GM19468 (cell line): ENCODE data around the gene MRPL39.
A peak's percentile ranks its signal among the peaks of the same experiment; 100 is the strongest.

Experiments used
- ATAC-seq: cut with Tn5 transposase; IDR thresholded peaks from one replicate; pipeline ENCODE4 v1.9.1; 2021; ENCODE audit warnings: mild to moderate bottlenecking, moderate library complexity, moderate number of reproducible peaks; ENCODE audit not compliant: unreplicated experiment; ENCODE audit errors: extremely low read depth

Gene MRPL39

DNA sequence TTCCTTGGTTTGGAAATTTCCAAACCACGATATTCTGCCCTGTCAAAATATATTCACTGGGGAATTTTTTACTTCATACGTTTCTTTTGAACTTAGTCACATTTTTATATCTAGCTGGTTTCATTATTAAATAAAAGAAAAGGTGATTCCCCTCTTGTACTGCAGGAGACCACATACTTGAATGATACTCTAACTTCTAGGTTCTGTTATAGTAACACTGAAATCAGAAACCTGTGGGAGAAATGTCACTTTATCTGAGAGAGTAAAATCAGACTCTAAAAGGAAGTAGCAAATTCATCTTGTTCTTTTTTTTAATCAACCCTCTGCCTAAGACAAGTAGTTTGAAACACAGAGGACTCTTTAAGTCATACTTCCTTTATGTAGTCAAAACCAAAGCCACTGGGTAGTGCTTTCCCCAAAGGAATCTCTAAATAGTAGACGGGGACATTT, 34.4 kb downstream of the MRPL39 start:
- peak; percentile 16 for ATAC-seq

DNA sequence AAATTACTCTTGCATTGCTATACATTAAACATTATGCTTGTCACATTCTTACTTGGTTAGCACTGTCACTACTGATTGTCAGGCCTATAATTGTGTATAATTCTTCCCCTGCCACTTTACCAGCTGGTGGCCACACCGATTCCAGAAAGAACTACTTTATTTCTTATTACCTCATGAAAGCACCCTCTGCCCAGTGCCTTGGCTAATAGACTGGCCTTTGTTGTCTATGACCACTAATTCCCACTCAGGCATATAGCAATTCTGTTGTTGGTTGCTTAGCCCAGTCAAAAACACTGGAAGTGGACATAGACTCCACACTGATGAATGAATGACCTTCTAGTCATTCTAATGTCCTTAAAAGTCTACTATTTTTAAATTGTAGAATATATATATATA, 35.6 kb downstream of the MRPL39 start:
- no peak for ATAC-seq

DNA sequence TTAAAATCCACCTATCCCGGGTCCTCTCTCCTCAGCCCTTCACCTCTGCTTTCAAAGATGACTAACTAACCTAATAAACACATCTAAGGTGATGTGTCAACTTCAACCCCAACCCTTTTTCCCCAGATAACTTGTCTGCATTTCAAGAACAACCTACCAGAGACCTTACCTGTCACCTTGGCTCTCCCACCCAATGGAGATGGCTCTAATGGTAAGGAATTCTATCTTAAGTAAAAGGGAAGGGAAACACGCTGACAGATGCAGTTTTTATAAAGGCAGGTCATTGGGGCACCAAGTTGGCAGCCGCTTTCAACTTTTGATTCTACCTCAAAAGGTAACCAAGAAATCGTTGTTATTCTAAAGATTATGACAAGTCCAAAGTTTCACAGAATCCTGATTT, 37.6 kb downstream of the MRPL39 start:
- no peak for ATAC-seq

DNA sequence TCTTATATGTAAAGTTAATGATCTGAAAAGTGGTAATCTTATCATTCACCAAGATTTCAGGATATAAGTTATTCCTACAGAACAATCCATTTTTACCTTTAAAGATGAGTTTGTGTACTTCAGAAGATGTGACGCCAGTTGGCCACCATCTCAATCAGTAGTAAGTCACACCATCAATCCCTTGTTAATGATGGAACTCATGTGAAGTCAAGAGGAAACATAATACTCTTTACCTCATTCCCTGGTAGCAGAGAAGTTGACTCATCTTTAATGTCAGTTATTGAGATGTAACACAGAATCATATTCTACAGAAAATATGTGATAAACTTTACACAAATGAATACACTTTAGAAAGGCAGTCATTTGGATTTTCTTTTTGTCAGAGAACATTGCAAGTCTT, 38.2 kb downstream of the MRPL39 start:
- ATAC-seq: no peak

DNA sequence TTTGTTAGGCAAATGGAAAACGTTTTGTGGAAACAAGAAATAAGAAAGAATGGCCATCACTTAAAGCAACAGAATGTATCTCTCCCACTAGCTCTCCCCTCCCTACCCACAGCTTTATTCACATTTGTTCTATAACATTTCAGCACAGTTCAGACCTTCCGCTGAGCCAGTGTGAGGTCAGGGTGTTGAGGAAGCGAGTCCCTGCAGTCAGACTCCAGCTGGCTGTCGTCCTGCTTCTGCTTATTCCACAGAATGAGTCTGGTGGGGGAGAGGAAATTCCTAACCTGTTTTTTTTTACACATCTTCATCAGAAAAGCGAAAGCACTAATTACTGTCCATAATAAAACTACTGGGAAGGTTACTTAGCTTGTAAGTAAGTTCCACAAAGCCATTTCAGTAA, 39.0 kb downstream of the MRPL39 start:
- no peak for ATAC-seq

DNA sequence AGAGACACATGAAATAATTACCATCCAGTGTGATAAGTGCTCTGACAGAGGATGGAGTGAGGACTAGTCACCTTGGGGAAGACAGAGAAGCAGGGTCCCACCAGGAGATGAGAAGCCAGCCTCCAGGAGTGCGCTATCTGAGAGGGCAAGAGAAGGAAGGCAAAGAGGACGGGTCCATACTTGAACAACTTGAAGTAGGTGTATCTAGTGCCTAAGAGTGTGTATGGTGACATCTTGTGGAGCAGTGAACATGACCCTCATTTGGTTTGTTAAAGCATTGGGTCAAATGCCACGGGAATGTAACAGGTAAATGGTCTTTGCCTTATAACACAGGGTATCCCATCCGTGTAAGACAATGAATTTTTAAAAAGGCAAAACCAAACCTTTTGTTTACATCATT, 39.8 kb downstream of the MRPL39 start:
- no peak for ATAC-seq

DNA sequence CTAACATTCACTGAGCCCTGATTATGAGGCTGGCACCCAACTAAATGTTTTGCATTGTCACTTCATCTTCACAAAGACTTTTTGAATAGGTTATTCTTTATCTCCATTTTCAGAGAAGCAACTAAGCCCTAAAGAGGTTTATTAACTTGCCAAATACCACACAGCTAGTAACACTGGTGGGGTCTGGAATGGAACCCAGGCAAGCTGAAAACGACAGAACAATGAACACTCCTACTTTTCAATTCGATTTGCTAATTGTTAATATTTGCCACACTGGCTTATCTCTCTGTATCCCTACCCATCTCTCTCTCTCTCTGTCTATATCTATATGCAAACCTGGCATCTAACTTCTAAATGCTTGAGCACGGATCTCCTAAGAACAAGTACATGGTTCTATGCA, 40.6 kb downstream of the MRPL39 start:
- ATAC-seq: no peak

DNA sequence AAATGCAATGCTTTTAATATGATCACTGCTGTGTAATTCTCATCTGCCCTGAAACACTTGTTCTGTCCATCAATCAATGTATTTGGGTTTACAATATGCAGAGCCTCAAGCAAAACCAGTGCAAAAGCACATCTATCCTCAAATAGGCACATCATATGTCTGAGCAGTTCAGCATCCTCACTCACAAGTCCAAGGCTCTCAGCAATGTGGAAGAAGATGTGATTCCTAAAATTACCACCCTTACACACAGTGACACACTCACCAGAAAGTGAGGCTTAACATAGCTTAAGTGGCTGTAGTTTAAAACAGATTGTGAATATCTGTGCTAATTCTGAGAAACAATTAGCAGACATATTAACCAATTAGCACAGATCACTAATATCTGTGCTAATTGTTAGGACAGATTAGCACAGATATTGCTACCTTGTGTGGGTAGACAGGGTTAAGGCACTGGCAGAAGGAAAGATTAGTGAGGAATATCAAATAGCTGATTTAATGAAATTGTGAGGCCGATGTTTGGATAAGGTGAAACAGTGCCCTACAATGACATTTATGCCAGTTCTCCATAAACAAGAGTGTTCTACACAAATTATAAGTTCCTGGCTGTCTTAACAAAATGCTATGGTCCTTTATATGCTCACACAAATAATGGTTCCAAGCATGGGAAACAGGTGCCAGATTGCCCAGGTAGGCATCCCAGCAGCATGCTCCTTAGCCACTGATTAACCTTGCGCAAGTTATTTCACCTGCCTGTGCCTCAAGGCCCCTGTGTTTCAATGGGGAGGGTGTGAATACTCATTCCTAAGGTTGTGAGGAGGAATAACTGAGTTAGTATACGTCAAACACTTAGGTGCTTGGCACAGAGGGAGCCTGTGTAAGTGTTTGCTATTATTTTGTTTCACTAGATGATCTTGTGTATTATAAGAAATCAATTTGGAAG, 41.7 kb downstream of the MRPL39 start:
- no peak for ATAC-seq

DNA sequence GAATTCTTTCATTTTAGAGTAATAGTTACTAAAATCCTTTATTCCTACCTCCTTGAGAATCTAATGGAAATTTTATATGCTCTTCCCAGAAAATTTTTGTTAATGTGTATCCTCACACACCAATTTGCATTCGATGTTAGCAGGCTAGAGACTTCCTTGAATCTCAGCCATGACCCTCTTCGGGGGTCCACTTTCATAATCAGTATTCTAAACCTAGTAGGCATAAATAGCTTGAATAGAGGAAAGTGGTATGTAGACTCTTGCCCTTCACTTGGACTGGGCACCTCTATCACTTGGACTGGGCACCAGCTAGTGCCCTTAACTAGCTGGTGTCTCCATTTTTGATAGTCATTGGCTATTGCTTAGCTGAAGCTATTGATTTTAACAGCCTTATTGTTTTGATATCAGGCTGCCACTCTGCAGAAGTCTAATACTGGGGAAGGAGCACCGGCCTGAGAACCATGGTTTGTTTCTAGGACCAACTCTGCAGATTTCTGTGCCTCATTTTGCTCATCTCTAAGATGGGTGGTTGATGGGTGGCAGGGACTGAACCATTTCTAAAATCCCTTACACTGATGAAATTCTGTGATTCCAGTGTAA, 42.8 kb downstream of the MRPL39 start:
- no peak for ATAC-seq

DNA sequence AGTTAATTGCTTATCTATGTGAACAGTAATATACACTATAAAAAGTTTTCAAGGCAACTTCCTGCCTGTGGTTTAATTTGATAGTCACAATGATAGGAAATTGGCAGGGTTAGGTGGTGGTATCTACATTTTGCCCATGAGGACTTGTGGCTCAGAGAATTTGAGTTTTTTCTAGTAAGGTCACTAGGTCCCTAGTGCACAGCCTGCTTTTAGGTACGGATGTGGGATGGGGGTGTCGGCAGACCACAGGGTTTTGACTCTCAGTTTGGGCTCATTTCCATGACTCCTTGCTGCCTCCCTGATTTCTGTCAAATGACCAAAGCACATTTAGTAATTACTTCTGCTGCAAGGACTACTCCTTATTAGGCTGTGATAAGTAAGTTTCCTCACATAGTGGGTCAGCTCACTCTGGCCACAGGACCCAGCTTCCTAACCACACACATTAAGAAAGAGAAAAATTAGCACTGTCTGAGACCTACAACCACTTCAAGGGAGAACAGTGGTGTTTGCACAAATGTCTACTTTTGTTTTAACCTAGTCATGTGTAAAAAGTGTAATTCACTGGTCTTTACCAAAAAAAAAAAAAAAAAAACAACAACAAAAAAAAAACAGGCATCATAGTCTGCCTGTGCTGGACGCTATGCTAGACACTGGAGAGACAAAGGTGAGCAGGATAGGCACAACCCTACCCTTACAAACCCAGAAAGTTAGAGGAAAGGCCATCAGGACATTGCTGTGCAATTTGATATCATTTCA, 43.7 kb downstream of the MRPL39 start:
- peak; percentile 13 for ATAC-seq

DNA sequence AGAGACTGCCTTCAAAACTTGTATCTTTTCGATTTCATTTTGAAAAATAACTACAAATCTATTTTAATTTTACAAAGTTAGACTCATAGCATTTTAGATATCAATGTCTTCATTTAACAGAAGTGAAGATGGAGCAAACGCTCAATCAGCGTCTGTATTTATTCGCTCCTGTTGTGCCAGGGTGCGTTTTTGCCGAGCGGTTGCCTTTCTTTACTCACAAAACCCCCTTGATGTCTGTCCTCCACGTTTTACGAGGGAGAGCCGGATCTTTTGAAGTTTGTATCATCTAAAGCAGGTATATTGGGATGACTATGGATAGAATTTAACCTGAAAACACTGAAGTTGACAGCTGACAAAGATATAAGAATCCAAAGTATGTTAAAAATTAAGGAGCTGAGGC, 44.6 kb downstream of the MRPL39 start:
- ATAC-seq: no peak

DNA sequence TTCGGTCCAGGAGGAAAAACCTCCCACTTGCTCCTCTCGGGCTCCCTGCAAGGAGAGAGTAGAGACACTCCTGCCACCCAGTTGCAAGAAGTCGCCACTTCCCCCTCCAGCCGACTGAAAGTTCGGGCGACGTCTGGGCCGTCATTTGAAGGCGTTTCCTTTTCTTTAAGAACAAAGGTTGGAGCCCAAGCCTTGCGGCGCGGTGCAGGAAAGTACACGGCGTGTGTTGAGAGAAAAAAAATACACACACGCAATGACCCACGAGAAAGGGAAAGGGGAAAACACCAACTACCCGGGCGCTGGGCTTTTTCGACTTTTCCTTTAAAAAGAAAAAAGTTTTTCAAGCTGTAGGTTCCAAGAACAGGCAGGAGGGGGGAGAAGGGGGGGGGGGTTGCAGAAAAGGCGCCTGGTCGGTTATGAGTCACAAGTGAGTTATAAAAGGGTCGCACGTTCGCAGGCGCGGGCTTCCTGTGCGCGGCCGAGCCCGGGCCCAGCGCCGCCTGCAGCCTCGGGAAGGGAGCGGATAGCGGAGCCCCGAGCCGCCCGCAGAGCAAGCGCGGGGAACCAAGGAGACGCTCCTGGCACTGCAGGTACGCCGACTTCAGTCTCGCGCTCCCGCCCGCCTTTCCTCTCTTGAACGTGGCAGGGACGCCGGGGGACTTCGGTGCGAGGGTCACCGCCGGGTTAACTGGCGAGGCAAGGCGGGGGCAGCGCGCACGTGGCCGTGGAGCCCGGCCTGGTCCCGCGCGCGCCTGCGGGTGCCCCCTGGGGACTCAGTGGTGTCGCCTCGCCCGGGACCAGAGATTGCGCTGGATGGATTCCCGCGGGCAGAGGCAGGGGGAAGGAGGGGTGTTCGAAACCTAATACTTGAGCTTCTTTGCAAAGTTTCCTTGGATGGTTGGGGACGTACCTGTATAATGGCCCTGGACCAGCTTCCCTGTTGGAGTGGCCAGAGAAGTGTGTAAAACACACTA, 45.3 kb downstream of the MRPL39 start:
- ATAC-seq: peak; percentile 8

DNA sequence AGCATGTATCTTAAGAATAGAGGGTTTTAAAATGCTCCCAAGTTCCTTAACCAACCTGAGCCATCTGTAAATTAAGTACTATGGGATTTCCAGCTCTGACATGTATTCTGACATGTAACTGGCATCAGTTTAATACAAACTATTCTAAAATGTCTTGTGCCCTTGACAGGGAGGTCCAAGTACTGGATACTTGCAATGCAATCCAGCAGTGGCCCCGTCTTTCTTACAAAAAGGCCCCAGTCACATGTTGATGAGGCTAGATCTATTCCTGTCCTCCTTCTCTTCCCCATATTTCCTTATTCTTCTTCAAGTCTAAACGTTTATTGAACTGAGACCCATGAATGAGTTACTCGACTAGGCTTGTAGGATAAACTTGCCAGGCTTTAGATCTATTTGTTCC, 46.4 kb downstream of the MRPL39 start:
- ATAC-seq: no peak

DNA sequence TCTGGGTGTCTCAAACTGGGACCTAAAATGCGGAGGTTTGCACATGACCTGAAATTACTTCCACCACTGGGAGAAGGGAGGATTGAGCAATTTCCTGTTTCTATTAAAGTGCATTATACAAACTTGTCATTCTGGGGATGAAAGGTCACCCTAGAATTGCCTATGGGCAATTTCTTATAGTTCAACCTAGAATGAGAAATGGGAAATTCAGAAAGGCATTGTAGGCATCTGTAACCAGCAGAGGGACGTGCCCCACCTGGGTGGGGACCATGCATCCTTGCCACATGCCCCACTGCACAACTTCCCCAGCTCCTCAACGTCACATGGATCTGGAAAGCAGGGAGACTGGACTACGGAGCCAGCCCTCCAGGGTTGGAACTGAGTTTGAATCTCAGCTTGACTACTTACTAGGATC, 47.0 kb downstream of the MRPL39 start:
- no peak for ATAC-seq

DNA sequence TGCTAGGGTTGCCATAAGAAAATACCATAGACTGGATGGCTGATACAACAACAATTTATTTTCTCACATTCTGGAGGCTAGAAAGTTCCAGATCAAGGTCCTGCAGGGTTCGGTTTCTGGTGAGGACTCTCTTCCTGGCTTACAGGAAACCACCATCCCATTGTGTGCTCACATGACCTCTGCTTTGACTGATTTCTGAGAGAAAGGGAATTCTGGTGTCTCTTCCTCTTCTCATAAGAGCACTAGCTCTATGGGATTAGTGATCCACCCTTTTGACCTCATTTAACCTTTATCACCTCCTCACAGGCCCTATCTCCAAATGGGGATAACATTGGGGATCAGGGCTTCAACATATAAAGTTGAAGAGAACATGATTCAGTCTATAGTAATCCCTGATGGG, 47.5 kb downstream of the MRPL39 start:
- ATAC-seq: no peak

DNA sequence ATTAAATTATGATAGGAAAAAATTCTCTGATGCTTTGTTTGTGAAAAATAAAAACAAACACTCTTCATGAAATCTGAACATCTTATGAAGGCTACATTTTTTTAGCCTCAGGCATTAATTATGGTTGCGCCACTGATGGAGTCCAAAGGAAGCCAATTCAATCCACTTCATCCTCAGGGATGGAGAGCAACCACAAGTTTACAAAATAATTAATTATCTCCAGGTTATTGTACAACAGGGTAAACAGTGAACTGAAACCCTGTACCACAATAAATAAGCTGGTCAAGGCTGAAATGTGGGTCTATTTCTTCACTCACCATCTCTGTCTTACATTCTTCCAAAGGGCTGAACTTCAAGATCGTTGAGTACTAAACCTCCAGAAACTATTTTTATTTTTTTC, 49.2 kb downstream of the MRPL39 start:
- no peak for ATAC-seq

DNA sequence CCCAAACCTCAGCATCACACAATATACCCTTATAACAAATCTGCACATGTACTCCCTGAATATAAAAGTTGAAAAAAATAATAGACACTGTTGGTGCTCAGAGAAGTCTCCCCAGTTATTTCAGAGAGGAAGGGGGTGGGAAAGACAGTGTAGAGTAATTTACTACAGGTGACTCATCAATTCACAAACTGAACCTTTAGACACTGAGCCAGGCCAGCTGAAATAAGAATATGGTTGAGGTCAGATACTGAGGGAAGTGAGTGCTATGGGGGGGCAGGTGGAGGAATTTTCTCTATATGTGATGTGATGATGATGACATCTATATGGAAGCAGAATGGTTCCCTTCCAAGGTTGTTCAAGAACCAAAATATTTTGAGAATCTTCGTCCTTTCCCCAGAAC, 50.1 kb downstream of the MRPL39 start:
- no peak for ATAC-seq

DNA sequence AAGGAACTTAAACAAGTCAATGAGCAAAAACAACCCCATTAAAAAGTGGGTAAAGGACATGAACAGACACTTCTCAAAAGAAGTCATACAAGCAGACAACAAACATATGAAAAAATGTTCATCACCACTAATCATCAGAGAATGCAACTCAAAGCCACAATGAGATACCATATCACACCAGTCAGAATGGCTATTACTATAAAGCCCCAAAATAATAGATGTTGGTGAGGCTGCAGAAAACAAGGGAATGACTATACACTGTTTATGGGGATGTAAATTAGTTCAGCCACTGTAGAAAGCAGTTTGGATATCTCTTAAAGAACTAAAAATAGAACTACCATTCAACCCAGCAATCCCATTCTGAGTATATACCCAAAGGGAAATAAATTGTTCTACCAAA, 51.2 kb downstream of the MRPL39 start:
- no peak for ATAC-seq

DNA sequence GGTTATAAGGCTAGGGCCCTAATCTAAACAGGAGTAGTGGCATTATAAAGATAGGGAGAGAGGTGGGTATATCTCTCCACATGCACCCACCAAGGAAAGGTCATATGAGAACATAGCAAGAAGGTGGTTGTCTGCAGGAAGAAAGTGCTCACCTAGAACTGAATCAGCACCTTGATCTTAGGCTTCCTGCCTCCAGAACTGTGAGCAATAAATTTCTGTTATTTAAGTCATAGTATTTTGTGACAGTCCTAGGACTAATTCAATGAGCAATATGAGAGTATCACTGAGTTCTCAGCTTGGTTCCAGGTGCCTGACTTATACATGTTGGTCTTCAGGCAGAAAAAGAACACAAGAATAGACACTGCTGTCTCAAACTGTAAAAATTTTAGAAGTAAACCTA, 51.8 kb downstream of the MRPL39 start:
- ATAC-seq: no peak

DNA sequence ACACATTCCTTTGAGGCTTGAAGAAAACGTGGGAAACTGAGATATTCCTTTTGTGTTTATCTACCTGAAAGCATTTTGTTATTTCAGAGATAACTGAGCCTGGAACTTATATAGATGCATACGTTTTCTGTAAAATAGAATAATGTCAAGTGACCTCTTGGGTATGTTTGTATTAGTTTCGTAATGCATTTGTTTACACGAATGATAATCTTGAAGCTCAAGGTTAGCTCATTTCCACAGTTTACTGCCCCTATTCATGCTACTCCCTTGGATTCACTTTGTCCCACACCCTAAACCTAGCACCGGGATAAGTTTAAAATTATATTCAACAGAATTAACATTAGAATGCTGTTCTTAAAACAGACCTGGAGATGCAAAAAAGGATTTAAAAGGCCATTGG, 54.4 kb downstream of the MRPL39 start:
- ATAC-seq: no peak
